GM12864 (cell line): ENCODE results near the gene ADAMTS15.

ENCODE experiments used
- DNase-seq: peaks from one replicate; pipeline ENCODE4 v3.0.0-alpha.2; 2011; ENCODE audit warnings: low read depth
- H3K4me3 ChIP-seq: 2 replicates; pipeline ENCODE4 v1.5.1; 2011; ENCODE audit warnings: mild to moderate bottlenecking, low read depth, low read length, control low read depth
- TF ChIP-seq, protein P1 (sequence below): IDR thresholded peaks from 2 replicates; pipeline ENCODE4 v1.5.1; 2011; ENCODE audit warnings: low read depth, mild to moderate bottlenecking, moderate library complexity, low read length, control low read depth, inconsistent platforms; ENCODE audit errors: missing control alignments

Gene ADAMTS15

GRCh38 chr11:130459521-130459920 lies 11.1 kb downstream of the ADAMTS15 start:
- TF ChIP-seq, protein P1, sequence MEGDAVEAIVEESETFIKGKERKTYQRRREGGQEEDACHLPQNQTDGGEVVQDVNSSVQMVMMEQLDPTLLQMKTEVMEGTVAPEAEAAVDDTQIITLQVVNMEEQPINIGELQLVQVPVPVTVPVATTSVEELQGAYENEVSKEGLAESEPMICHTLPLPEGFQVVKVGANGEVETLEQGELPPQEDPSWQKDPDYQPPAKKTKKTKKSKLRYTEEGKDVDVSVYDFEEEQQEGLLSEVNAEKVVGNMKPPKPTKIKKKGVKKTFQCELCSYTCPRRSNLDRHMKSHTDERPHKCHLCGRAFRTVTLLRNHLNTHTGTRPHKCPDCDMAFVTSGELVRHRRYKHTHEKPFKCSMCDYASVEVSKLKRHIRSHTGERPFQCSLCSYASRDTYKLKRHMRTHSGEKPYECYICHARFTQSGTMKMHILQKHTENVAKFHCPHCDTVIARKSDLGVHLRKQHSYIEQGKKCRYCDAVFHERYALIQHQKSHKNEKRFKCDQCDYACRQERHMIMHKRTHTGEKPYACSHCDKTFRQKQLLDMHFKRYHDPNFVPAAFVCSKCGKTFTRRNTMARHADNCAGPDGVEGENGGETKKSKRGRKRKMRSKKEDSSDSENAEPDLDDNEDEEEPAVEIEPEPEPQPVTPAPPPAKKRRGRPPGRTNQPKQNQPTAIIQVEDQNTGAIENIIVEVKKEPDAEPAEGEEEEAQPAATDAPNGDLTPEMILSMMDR: no peak
- H3K4me3 ChIP-seq: no peak overlapping the region
- DNase-seq: no peak

DNA sequence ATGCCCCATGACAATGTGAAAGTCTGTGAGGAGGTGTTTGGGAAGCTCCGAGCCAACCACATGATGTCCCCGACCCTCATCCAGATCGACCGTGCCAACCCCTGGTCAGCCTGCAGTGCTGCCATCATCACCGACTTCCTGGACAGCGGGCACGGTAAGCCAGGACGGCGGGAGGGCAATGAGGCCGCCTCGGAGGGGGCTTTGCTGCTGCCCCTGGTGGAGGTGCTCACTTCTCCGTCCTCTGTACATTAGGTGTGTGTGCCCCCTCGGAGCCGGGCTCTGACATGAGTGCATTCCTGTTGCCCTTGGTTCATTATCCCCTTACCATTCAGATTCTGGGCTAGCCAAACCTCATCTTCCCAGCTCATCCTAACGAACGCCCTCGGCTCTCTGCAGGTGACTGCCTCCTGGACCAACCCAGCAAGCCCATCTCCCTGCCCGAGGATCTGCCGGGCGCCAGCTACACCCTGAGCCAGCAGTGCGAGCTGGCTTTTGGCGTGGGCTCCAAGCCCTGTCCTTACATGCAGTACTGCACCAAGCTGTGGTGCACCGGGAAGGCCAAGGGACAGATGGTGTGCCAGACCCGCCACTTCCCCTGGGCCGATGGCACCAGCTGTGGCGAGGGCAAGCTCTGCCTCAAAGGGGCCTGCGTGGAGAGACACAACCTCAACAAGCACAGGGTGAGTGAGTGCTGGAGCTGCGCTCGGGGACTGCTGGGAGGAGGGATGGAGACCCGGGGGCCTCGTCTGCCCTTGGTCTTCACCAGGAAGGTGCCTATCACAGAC lies 13.8 kb downstream of the ADAMTS15 start:
- no peak overlapping the region for H3K4me3 ChIP-seq
- DNase-seq: no peak
- TF ChIP-seq, protein P1: no peak

GRCh38 chr11:130462931-130463330 lies 14.5 kb downstream of the ADAMTS15 start:
- no peak overlapping the region for H3K4me3 ChIP-seq
- TF ChIP-seq, protein P1: no peak
- no peak for DNase-seq

GRCh38 chr11:130464291-130464812 lies 15.9 kb downstream of the ADAMTS15 start:
- no peak for DNase-seq
- TF ChIP-seq, protein P1: no peak
- H3K4me3 ChIP-seq: no peak overlapping the region

DNA sequence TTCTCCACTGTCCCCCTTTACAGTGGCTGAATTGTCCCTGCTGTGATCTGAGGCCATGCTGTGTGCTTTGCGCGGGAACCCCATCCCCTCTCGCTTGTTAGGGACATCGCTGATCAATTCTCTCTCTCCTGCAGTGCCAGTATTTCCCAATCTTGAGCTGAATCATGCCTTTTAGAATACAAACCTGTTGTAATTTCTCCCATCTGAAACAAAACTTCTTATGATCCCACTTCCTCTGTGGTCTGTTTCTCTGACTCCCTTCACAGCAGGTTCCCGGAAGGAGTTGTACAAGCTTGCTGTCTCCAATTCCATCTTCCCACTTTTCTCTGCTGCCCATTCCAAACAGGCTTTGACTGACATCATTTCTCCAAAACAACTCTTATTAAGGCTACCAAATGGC lies 16.8 kb downstream of the ADAMTS15 start:
- TF ChIP-seq, protein P1: no peak
- DNase-seq: no peak
- no peak overlapping the region for H3K4me3 ChIP-seq

GRCh38 chr11:130467116-130467900 lies 18.9 kb downstream of the ADAMTS15 start:
- TF ChIP-seq, protein P1: no peak
- no peak for DNase-seq

More at GRCh38 chr11:130467116-130467900, 18.9 kb downstream of the ADAMTS15 start:
- H3K4me3 ChIP-seq: no peak overlapping the region
